Neural progenitor cell (in vitro differentiated cells): Measurements from ENCODE around the gene CCNI2.

Experiments
- CTCF ChIP-seq: fragments of 200-600 bp; sonication (generic); IDR thresholded peaks from 2 replicates; pipeline ENCODE4 v1.5.1; 2017; ENCODE audit warnings: antibody characterized with exemption, mild to moderate bottlenecking
- EZH2phosphoT487 ChIP-seq: fragments of 200-600 bp; sonication (generic); IDR thresholded peaks from 2 replicates; pipeline ENCODE4 v1.6.1; 2017; ENCODE audit warnings: antibody characterized with exemption

GRCh38 chr5:132771503-132771998 lies 24.3 kb downstream of the CCNI2 start:
- no peak for TF ChIP-seq CTCF
- no peak for TF ChIP-seq EZH2phosphoT487
